HUES48 (cell line): ENCODE results near the gene NRP2.

Experiments
- H3K27ac ChIP-seq: one replicate; pipeline ENCODE4 v1.7.0; 2013; ENCODE audit warnings: low read depth, low read length, inconsistent platforms
- H3K27me3 ChIP-seq: 2 replicates; pipeline ENCODE4 v1.6.1; 2013; ENCODE audit warnings: mild to moderate bottlenecking, low read length; ENCODE audit not compliant: control insufficient read depth, insufficient read depth
- H3K36me3 ChIP-seq: 2 replicates; pipeline ENCODE4 v1.6.1; 2013; ENCODE audit warnings: low read length; ENCODE audit not compliant: control insufficient read depth, insufficient read depth
- H3K4me1 ChIP-seq: 2 replicates; pipeline ENCODE4 v1.6.1; 2013; ENCODE audit warnings: mild to moderate bottlenecking, low read length; ENCODE audit not compliant: control insufficient read depth, insufficient read depth
- H3K4me3 ChIP-seq: 2 replicates; pipeline ENCODE4 v1.5.1; 2013; ENCODE audit warnings: mild to moderate bottlenecking, low read depth, low read length
- H3K9ac ChIP-seq: 2 replicates; pipeline ENCODE4 v1.6.1; 2013; ENCODE audit warnings: mild to moderate bottlenecking, low read depth, low read length, moderate library complexity
- H3K9me3 ChIP-seq: 2 replicates; pipeline ENCODE4 v1.6.1; 2013; ENCODE audit warnings: low read length; ENCODE audit not compliant: control insufficient read depth, insufficient read depth

The NRP2 gene

DNA sequence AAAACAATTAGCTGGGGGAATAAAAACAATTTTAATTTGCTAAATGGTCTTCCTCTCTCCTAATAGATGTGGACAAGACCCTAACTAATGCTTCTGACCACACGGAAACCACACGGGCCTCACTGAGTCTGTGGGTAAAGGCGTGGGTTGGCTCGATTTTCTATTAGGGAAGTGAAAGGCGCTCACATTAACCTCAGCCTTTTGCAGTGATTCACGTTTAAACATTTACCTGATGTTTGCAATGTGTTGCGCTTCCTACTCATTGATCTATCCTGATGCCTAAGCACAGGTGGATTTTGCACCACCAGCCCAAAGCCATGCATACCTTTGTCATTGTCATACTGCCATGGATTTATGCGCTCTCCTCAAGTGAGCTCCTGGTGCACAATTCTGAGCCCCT lies 35.6 kb upstream of the NRP2 start:
- no peaks in the 10 kb centered on the region for H3K36me3 ChIP-seq
- no peak overlapping the region for H3K27ac ChIP-seq
- H3K4me1 ChIP-seq, result peaks cover 26% of the 10 kb centered on the region
- no peak overlapping the region for H3K4me3 ChIP-seq
- H3K9ac ChIP-seq, result no peak overlapping the region
- H3K9me3 ChIP-seq, result no peaks in the 10 kb centered on the region
- H3K27me3 ChIP-seq, result no peaks in the 10 kb centered on the region

DNA sequence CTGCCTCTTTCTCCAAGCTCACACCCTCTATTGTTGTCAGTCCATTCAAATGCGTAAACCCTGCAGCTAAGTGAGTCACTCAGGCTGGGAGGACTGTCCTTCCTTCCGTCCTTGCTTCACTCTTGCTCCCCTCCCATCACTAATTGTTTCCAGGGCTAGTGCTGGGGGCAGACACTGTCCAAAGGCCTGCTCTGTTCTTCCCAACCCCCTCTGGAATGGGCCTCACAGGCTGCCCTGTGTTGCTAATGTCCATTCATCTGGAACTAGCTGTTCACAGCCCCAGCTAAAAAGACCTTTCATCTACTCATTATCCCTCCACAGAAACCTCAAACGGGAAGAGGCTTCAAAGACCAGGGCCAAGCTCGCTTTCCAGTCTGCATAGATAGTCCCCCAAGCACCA lies 31.9 kb upstream of the NRP2 start:
- Histone ChIP-seq H3K9ac (no peak overlapping the region), H3K27me3 (no peaks in the 10 kb centered on the region), H3K4me3 (no peak overlapping the region), H3K36me3 (no peaks in the 10 kb centered on the region), H3K27ac (peak overlapping the region; percentile 53), H3K9me3 (no peaks in the 10 kb centered on the region), H3K4me1 (peaks cover 26% of the 10 kb centered on the region)

DNA sequence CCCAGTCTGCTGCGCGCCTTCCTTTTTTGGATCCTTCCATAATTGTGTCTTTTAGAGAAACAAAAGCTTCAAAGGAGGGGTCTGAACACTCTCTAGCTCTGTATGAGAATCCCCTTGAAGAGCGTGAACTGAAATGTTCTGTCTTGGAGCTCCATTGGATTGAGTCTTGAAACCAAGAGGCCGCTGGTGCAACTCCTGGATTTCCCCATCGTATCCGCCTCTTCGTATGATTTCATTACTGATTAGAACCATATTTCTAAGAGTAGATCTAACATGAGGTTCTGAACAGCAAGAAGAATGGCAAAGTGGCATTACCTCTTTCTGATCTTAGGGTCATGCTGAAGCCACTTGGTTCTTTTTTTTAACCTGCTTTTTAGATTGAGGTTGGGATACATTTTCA lies 31.4 kb upstream of the NRP2 start:
- no peaks in the 10 kb centered on the region for H3K9me3 ChIP-seq
- H3K4me3 ChIP-seq, result no peak overlapping the region
- no peaks in the 10 kb centered on the region for H3K36me3 ChIP-seq
- H3K9ac ChIP-seq, result no peak overlapping the region
- H3K27me3 ChIP-seq, result no peaks in the 10 kb centered on the region
- peaks cover 26% of the 10 kb centered on the region for H3K4me1 ChIP-seq
- peak overlapping the region; percentile 53 for H3K27ac ChIP-seq

DNA sequence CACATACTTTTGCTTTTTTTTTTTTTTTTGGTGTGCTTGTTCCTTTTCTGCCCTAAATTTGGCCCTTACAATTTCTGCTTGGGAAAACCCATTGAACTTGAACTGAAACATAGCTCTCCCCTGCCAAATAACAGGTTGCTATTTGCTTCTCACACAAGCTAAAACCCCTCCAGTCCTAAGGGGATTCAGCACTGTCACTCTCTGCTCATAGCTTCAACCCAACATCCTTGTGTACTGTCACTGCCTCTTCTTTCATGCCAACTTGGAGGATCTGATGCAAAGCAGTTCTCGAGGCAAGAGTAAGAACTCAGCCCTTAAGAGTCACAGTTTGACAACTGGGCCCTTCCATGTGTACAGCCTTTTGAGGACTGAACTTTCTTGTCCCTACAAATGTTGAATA lies 30.6 kb upstream of the NRP2 start:
- Histone ChIP-seq H3K9ac (no peak overlapping the region), H3K27me3 (no peaks in the 10 kb centered on the region), H3K4me3 (no peak overlapping the region), H3K9me3 (no peaks in the 10 kb centered on the region), H3K36me3 (no peaks in the 10 kb centered on the region), H3K4me1 (peaks cover 24% of the 10 kb centered on the region), H3K27ac (no peak overlapping the region)

DNA sequence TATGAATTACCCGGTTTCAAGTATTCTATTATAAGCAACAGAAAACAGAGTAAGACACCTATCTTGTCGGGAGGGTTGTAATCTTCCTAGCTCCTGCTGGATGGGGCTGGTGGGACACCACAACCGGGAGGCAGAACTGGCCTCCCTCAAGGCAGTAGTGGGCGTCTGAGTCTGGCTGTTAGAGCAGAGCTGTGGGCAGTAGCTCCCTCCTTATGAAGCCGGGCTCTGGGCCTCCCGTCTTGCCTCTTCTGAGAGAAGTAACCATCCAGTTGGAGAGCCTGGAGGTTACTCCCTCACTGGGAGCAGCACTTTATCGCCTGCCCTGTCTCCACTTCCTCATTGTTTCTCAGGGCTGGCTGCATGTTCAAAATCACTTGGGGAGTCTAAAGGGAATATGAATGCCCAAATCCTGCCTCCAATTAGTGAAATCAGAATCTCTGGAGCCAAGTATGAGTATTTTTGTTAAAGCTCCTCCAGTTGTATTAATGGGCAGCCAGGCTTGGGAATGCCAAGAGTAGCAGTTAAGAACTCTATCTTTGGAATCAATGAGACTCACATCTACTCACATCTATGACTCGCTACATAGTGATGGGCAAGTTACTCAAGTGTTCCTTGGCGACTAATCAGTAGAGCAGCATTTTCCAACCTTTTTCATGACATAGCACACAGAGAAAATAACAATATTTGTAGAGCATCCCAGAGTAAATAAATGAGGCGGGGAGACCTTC lies 27.3 kb upstream of the NRP2 start:
- peaks cover 15% of the 10 kb centered on the region for H3K4me1 ChIP-seq
- H3K4me3 ChIP-seq, result no peak overlapping the region
- H3K27ac ChIP-seq, result no peak overlapping the region
- no peak overlapping the region for H3K9ac ChIP-seq
- no peaks in the 10 kb centered on the region for H3K27me3 ChIP-seq
- no peaks in the 10 kb centered on the region for H3K36me3 ChIP-seq
- no peaks in the 10 kb centered on the region for H3K9me3 ChIP-seq

DNA sequence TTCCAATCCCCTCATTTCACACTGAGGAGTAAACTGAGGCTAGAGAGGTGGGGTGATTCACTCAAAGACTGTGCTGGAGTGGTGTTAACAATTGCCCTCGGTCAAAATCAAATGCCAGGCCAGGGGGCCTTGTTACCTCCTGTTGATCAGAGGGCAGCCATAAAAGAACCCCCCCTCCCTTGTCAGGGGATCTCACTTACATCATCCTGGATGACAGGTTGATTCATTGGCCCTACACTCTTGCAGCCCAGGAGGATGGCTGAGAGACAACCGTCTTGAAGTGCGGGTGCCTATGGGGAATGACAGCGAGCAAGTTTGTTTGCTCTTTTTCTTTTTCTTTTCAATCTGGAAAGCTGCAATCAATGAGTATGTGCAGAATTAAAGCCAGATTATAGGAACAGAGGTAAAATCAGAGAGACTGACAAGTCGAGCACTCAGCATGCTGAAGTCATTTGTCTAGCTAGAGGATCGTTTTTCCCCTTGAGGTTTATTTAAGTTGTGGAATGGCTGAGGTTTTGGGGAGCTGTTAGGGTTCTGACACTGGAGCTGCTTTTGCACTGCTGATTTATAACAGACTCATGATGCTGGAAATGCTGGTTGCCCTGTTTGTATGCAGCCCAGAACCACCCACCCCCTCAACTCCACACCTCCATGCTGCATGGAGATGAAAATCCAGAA lies 26.4 kb upstream of the NRP2 start:
- Histone ChIP-seq H3K27ac (no peak overlapping the region), H3K9me3 (no peaks in the 10 kb centered on the region), H3K36me3 (no peaks in the 10 kb centered on the region), H3K27me3 (no peaks in the 10 kb centered on the region), H3K4me1 (peaks cover 9% of the 10 kb centered on the region; the same call in 1 of the 2 replicates), H3K4me3 (no peak overlapping the region), H3K9ac (no peak overlapping the region)

DNA sequence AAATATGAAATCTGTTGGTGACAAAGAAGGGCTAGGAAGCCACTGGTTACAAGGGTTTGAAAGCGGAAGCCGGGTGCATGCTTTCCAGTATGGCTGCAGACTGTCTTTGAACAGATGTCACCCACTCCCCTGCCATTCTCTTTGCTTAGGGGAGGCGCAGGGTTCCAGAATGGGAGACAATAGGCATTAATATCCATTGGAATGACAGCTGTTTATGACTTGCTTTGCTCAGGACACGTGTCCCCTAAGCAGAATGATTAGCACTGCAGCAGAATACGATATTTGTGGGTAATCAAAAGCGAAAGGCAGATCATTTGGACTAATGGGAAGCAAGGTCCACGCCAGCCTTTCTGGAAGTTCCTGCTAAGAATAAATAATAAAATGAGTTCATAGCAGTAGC lies 25.8 kb upstream of the NRP2 start:
- Histone ChIP-seq H3K9ac (no peak overlapping the region), H3K4me3 (no peak overlapping the region), H3K4me1 (peaks cover 10% of the 10 kb centered on the region; the same call in 1 of the 2 replicates), H3K27me3 (no peaks in the 10 kb centered on the region), H3K27ac (no peak overlapping the region), H3K36me3 (no peaks in the 10 kb centered on the region), H3K9me3 (no peaks in the 10 kb centered on the region)

DNA sequence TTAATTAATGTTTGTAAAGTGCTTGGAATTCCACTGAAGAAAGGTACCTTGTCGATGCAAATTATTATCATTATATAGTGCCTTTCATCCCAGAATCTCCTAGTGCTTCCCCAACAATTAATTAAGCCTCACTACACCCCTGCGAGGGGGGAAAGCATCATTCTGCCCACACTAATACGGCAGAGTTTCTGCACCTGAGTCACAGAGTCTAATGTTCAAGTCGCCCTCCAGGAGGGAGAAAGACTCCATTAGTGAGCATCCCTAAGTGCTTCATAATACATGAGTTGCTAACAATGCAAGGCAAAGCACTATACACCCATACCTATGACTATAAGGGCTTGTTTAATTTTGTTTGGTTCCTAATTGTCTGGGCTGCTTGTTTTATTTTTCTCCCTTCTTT lies 25.4 kb upstream of the NRP2 start:
- peaks cover 10% of the 10 kb centered on the region; the same call in 1 of the 2 replicates for H3K4me1 ChIP-seq
- H3K27me3 ChIP-seq, result no peaks in the 10 kb centered on the region
- no peak overlapping the region for H3K9ac ChIP-seq
- no peaks in the 10 kb centered on the region for H3K36me3 ChIP-seq
- no peak overlapping the region for H3K4me3 ChIP-seq
- H3K9me3 ChIP-seq, result no peaks in the 10 kb centered on the region
- no peak overlapping the region for H3K27ac ChIP-seq

DNA sequence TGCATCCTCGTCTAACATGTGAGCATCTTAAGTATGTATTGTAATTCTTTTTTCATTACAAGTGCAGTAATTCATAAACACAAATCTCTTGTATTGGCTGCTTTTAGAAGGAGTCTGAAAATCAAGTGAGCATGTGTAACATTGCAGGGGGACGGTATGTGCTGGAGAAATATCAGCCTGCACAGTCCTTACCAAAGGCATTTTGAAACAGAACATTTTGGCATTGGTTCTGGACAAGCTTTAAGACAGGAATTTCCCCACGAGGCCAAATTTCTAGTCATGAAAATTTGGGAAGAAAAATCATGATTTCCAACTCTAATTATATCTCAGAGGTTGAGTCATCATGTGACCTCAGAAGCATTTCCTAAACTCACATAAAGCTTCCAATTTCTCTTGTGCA lies 24.7 kb upstream of the NRP2 start:
- Histone ChIP-seq H3K9ac (no peak overlapping the region), H3K36me3 (no peaks in the 10 kb centered on the region), H3K27me3 (no peaks in the 10 kb centered on the region), H3K9me3 (no peaks in the 10 kb centered on the region), H3K4me3 (no peak overlapping the region), H3K27ac (no peak overlapping the region), H3K4me1 (peaks cover 10% of the 10 kb centered on the region; the same call in 1 of the 2 replicates)

DNA sequence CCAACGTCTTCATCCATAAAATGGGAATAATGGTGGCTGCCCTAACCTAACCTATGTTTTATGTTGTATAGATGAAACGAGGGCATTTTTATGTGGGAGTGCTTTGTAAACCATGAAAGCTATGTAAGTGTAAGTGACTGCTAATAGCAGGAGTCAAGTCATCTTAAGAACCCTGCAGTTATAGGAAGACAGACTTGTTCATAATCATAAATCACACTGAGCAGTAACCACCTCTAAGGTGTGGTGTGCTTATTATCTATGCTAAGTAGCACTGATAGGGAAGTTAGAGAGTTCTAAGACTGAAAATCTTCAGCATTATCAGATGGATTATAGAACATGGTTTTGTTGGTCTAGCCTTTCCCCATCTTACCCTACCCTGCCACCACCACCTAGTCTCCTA lies 24.2 kb upstream of the NRP2 start:
- H3K4me1 ChIP-seq, result peaks cover 10% of the 10 kb centered on the region; the same call in 1 of the 2 replicates
- H3K9ac ChIP-seq, result no peak overlapping the region
- H3K36me3 ChIP-seq, result no peaks in the 10 kb centered on the region
- no peak overlapping the region for H3K4me3 ChIP-seq
- no peaks in the 10 kb centered on the region for H3K9me3 ChIP-seq
- no peaks in the 10 kb centered on the region for H3K27me3 ChIP-seq
- no peak overlapping the region for H3K27ac ChIP-seq

DNA sequence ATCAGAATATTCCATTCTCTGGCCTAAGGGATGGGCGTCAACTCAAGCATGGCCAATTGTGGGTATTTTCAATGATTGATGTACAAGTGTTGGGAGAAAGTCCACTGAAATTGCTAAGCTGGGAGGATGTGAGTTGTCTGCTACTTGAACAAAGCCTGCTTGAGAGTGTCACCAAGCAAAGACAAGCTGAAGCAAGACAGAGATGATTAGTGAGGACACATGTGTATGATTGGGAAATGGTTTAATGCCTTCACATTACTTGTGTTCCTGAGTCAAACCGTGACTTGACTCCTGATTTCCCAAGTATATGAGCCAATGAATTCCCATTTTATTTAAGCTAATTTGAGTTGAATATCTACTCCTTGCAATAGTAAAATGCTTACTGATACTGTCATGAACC lies 23.7 kb upstream of the NRP2 start:
- Histone ChIP-seq H3K4me3 (no peak overlapping the region), H3K4me1 (peaks cover 10% of the 10 kb centered on the region; the same call in 1 of the 2 replicates), H3K27ac (no peak overlapping the region)

More for the DNA sequence above, 23.7 kb upstream of the NRP2 start:
- H3K27me3 ChIP-seq, result no peaks in the 10 kb centered on the region
- H3K9me3 ChIP-seq, result no peaks in the 10 kb centered on the region
- no peaks in the 10 kb centered on the region for H3K36me3 ChIP-seq
- no peak overlapping the region for H3K9ac ChIP-seq
